KG1 (cell line): ENCODE measurements around the gene DNM3.
"Not testable (repeated sequence)": the region's sequence is repeated elsewhere in the genome, so short reads cannot be mapped to it uniquely, and the experiment has no call there.

Experiments used
- DNase-seq: peaks from one replicate; lab custom pipeline; 2025; lab: John Stamatoyannopoulos, UW

DNM3 gene

DNA sequence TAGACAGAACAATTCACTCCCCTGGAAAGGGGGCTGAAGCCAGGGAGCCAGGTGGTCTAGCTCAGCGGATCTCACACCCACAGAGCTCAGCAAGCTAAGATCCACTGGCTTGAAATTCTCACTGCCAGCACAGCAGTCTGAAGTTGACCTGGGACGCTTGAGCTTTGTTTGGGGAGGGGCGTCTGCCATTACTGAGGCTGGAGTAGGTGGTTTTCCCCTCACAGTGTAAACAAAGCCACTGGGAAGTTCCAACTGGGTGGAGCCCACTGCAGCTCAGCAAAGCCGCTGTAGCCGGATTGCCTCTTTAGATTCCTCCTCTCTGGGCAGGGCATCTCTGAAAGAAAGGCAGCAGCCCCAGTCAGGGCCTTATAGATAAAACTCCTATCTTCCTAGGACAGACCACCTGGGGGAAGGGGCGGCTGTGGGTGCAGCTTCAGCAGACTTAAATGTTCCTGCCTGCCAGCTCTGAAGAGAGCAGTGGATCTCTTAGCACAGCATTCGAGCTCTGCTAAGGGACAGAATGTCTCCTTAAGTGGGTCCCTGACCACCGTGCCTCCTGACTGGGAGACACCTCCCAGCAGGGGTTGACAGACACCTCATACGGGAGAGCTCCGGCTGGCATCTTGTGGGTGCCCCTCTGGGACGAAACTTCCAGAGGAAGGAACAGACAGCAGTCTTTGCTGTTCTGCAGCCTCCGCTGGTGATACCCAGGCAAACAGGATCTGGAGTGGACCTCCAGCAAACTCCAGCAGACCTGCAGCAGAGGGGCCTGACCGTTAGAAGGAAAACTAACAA, 183.8 kb downstream of the DNM3 start:
- not testable (repeated sequence) for DNase-seq

DNA sequence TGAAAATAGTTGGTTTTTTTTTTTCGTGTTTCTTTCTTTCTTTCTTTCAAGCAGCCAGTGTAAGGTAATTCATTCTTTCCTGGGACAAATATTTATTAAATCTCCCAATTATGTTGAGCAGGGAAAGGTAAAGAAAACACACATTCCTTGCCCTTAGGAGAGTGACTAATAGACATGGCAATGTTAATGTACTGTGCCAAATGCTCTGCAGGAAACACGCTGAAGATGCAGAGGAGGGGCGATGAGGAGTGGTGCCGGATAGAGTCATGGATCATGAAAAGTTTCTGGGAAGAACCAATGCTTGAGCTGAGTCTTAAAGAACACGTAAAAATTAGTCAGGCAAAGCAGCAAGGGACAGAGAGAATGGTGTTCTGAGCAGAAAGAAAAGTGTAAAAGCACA, 199.2 kb downstream of the DNM3 start:
- no peak for DNase-seq

DNA sequence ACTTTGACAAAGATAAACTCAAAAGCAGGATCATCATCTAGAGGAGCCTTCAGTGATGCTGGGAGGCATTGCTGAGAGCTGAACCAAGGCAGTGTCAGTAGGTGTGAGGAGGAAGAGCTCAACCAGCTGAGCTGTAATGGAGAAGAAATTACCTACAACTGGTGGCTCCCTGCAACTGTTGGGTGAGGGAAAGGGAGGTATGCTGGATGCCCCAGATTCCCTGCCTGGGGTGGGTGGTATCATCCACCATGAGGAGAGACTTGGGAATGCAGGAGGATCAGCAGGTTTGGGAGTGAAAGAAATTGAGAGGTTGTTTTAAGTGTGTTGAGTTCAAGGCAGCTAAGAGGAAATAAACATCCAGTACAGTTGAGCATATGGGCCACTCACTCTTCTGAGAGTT, 199.8 kb downstream of the DNM3 start:
- no peak for DNase-seq

- no peak for DNase-seq
These were observed 200.4 kb downstream of the DNM3 start for GRCh38 chr1:172041742-172042141.

GRCh38 chr1:172043900-172044299, 202.6 kb downstream of the DNM3 start:
- no peak for DNase-seq

- no peak for DNase-seq
These were observed 210.6 kb downstream of the DNM3 start for GRCh38 chr1:172051898-172052297.

DNA sequence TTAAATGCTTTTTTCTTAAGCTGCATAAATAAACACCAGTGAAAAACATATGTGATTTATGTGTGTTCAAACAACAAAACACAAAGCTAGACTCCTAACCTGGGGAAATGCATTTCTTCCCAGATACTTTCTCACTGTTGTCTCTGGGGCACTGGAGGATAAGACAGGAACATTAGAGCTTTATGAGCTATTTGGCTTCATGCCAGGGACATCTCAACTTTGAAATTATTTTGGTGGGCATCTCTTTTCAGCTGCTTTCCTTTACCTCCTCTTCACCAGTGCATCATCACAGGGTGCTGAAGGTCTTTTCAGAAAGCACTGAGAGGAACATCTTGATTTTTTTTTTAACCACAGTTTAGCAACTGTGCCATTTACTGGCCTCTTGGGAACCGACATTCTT, 212.9 kb downstream of the DNM3 start:
- DNase-seq, result no peak

- not testable (repeated sequence) for DNase-seq
These were observed 214.6 kb downstream of the DNM3 start for GRCh38 chr1:172055816-172056419.

GRCh38 chr1:172068334-172068733, 227.0 kb downstream of the DNM3 start:
- DNase-seq, result no peak

DNA sequence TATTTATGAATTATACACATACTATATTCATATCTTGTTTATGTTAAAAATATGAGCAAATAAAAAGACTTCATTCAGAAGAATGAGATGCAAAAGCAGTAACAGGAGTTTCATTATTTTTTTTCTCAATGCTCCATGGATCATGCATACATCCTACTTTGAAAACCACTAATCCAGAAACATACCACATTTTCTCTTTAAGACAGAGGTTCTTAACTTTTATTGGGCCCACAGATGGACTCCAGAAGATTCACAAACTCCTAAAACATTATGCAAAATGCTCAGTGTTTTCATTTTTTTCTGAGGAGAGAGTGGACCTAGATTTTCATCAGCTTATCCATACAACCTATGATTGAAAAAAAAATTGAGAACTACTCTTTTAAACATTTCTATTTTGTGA, 227.8 kb downstream of the DNM3 start:
- no peak for DNase-seq

- DNase-seq, result no peak
These were observed 228.2 kb downstream of the DNM3 start for GRCh38 chr1:172069534-172069933.

GRCh38 chr1:172070055-172070454, 228.8 kb downstream of the DNM3 start:
- no peak for DNase-seq

- no peak for DNase-seq
These were observed 230.4 kb downstream of the DNM3 start for GRCh38 chr1:172071746-172072145.

GRCh38 chr1:172079859-172080258, 238.6 kb downstream of the DNM3 start:
- DNase-seq, result not testable (repeated sequence)

DNA sequence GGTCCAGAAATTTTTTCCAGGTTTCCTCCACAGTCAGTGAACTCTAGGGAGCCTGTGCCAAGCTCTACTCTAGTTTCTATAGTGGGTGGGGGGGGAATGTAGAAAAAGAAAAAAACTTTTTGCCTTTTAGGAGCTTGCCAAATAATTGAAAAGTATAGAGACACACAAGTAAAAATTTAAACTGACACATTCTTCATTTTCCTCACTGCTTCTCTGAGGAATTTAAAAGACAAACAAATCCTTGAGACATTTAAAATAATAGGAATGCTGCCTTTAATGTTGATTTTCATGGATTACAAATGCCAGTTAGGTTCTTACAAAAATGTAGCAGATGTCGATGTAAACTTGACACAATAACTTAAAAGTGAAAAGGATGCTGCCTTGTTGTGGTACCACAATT, 241.9 kb downstream of the DNM3 start:
- DNase-seq, result no peak

DNA sequence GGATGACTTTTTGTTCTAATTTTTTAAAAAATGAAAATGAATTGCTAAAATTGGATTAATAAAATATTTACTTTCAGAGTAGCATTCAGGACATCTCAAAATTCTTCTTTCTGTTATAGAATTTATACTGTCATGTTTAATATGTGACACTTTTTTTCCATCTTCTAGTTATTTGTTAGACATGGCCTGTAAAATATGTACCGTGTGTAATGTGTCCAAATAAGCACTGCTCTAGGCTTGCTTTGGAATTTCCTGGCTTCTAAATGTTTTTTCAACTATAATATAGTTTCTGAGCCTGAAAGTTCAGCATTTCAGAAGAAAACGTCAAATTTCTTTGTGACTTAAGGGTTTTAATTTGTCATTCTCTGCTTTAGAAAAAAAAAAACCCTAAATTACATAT, 243.6 kb downstream of the DNM3 start:
- no peak for DNase-seq

GRCh38 chr1:172085317-172085716, 244.0 kb downstream of the DNM3 start:
- DNase-seq, result no peak

GRCh38 chr1:172086137-172086536, 244.8 kb downstream of the DNM3 start:
- no peak for DNase-seq

DNA sequence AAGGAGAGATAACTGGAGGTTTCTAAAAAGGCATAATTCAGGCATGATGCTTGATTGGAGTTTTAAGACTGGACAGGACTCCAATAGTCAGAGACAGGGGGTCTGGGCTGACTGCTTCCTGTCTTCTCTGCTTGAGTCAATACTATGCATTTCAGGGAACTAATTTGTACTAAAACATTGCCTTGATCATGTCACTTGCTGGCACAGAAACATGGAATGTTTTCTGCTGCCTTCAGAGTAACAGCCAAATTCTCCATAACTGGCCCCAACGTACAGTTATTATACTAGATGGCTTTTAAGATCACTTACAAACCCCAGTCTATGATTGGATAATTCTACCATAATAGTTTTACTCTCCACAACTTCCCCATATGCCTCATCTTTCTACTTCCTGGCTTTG, 247.0 kb downstream of the DNM3 start:
- no peak for DNase-seq

DNA sequence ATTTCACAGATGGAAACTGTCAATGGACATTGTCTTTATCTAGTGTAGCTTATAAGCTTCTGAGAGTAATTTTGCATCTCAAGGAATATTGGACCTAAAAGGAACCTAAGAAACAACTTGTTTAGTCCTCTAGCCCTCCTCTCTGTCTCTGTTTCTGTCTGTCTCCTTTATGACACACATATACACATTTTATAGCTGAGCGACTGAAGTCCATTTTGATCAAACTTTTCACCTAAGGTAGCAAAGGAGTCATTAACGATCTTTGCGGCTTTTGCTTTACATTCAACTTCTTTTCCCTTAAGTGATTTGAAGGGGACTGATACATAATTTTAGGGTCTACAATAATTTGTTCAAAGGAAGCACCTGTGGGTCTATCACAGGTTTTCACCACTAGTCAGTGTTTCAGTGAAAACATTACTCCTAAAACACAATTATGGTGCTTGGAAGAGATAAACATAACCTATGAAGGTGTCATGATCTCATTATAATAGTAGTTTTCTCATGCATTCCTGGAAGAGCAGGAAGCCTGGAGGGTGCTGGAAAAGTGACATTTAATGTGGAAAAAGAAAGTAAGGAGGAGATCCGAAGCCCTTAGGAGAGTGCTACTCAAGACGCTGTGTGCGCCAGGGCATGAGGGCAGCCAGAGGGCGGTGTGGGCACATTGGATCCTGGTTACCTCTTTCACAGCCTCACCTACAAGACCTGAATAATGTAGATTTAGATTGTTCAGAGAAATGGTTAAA, 248.6 kb downstream of the DNM3 start:
- no peak for DNase-seq

GRCh38 chr1:172090511-172090817, 249.2 kb downstream of the DNM3 start:
- DNase-seq, result no peak

DNA sequence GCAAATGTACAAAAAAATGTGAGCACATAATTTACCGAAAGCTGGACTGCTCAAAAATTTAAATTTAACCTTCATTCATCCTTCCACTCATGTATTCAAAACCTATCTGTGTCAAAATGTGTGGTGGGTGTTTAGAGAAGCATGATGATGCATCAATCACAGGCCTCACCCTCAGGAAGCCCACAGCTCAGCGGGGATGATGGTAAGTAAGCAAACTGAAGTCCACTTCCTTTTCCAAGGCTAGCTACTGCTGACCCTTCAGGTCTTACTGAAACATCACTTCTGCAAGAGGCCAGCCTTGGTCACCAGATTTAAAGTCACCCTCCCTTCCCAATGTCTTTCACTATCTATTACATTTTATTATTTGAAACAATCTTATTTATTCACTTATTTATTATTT, 254.5 kb downstream of the DNM3 start:
- no peak for DNase-seq

GRCh38 chr1:172105230-172105629, 263.9 kb downstream of the DNM3 start:
- no peak for DNase-seq
